ENCODE data around the gene NCK2. TPM values are rescaled to one million over a fixed set of nuclear protein-coding genes. Genes with fewer than 3 reads are reported as not detected.

Gene NCK2
- total and polyA plus RNA-seq, 2 of the 13 experiments (the other 11 are each of a cell fraction or from before 2014, with no cell fraction given) = 14.8 to 23.5 TPM

GRCh38 chr2:105919191-105919811 is 174.6 kb downstream of the NCK2 start (continued):
- TF ChIP-seq DMTF1 (CRISPR knock-in tag; IDR thresholded peaks at IDR 0.05) (no peak), PCBP2 (optimal IDR thresholded peaks at IDR 0.05; ENCODE audit: low read depth, low read length, poor library complexity, severe bottlenecking) (no peak), SMAD9 (CRISPR knock-in tag; IDR thresholded peaks at IDR 0.05) (no peak), CC2D1A (CRISPR knock-in tag; IDR thresholded peaks at IDR 0.05) (peak; percentile 88; the same call in 1 of the 2 replicates), RFX1 (IDR thresholded peaks at IDR 0.05) (no peak), TAF1 (CRISPR knock-in tag; IDR thresholded peaks at IDR 0.05) (no peak; the same call in 1 of the 2 replicates), ZNF414 (CRISPR knock-in tag; IDR thresholded peaks at IDR 0.05) (peak; percentile 80; the same call in 1 of the 2 replicates), ATF5 (CRISPR knock-in tag; IDR thresholded peaks at IDR 0.05; ENCODE audit: low read depth) (no peak), ZNF207 (IDR thresholded peaks at IDR 0.05; ENCODE audit: borderline replicate concordance) (no peak), MXI1 (IDR thresholded peaks at IDR 0.05; ENCODE audit: borderline replicate concordance, low read depth, low read length) (no peak; the same call in 2 of the 3 replicates), ZNF746 (CRISPR knock-in tag; IDR thresholded peaks at IDR 0.05) (peak; percentile 70), ZSCAN30 (CRISPR knock-in tag; IDR thresholded peaks at IDR 0.05) (no peak), ZNF441 (CRISPR knock-in tag; IDR thresholded peaks at IDR 0.05; ENCODE audit: borderline replicate concordance) (peak; percentile 24; the same call in 1 of the 2 replicates), ZNF572 (CRISPR knock-in tag; IDR thresholded peaks at IDR 0.05) (no peak), MAFF (IDR thresholded peaks at IDR 0.05; ENCODE audit: low read depth, low read length) (0 out of 2 replicates have a peak, but pooled peaks have one; percentile 5), JDP2 (CRISPR knock-in tag; IDR thresholded peaks at IDR 0.05; ENCODE audit: borderline replicate concordance) (no peak), ZKSCAN1 (IDR thresholded peaks at IDR 0.05; ENCODE audit: low read length) (no peak; the same call in 1 of the 2 replicates), TRIM22 (IDR thresholded peaks at IDR 0.05) (no peak), SIN3B (IDR thresholded peaks at IDR 0.05; ENCODE audit: low read length) (no peak), HNF4G (IDR thresholded peaks at IDR 0.05; ENCODE audit: borderline replicate concordance, low read depth, low read length) (no peak), HNF4G (CRISPR knock-in tag; IDR thresholded peaks at IDR 0.05; ENCODE audit: borderline replicate concordance, low read depth) (peak; percentile 19; the same call in 1 of the 2 replicates), ZC3H4 (CRISPR knock-in tag; IDR thresholded peaks at IDR 0.05; ENCODE audit: borderline replicate concordance) (no peak), CBX5 (CRISPR knock-in tag; IDR thresholded peaks at IDR 0.05; ENCODE audit: borderline replicate concordance) (peak; percentile 79; the same call in 1 of the 2 replicates), ZNF780A (CRISPR knock-in tag; IDR thresholded peaks at IDR 0.05) (no peak), ZNF557 (CRISPR knock-in tag; IDR thresholded peaks at IDR 0.05) (no peak), THAP11 (CRISPR knock-in tag; IDR thresholded peaks at IDR 0.05) (peak; percentile 79)

Data from HepG2 (cell line).